Measurements from ENCODE around the gene LITAF. TPM values are rescaled to one million over a fixed set of nuclear protein-coding genes. Genes with fewer than 3 reads are reported as not detected.

Gene LITAF
- total and polyA plus RNA-seq, 4 donors = 40.7 to 86.3 (median 59.3) TPM

DNA sequence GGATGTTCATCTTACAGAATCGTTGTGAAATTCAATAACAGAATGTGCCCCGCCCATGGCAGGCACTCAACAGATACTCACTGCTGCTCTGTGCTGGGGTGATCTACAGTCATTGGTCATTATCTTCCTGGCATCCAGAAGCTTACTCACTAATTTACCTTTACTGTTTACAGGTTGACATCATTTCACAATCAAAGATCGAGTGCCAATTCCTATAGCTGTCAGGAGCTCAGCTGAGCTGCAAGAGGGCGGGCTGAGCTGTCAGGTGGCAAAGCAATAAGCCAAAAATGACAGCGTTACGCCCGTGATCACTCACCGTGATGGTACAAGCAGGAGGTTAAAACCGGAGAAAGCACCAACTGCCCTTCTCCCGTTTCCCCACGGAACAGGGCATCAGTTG, 51.2 kb downstream of the LITAF start:
- no peak overlapping the region for H3K27ac ChIP-seq (ENCODE audit: low read depth, low read length)
- no peak for DNase-seq (ENCODE audit: low read depth in 4 of 6, low spot score in 6 of 6)
- WGBS (ENCODE audit: insufficient coverage) = 82% methylated on average over 11 of the region's 11 CpGs
- H3K27me3 ChIP-seq (ENCODE audit: control insufficient read depth, insufficient read depth, low read length) = no peaks in the 10 kb centered on the region
- no peaks in the 10 kb centered on the region for H3K36me3 ChIP-seq (ENCODE audit: control insufficient read depth, insufficient read depth, low read length)
- H3K9me3 ChIP-seq (ENCODE audit: control insufficient read depth, insufficient read depth, low read length) = no peaks in the 10 kb centered on the region
- peaks cover 5% of the 10 kb centered on the region for H3K4me1 ChIP-seq (ENCODE audit: control insufficient read depth, insufficient read depth, low read length)
- no peak overlapping the region for H3K4me3 ChIP-seq (ENCODE audit: low read depth, low read length)

DNA sequence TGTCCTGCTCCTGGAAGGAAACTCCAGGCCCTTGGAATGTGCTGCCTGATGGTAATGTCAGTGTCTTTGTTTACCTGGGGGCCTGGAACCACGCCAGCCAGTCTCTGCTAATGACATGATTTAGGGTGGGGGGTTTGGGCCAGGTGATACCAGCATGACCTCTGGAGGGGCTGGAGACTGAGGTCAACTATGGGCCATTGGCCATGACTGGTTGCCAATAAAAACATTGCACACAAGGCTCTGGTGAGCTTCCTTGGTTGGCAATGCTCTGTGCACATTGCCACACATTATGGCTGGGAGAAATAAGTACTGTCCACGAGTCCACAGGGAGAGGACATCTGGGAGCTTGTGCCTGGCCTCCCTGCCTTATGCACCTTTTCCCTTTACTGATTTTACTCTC, 52.5 kb downstream of the LITAF start:
- Histone ChIP-seq H3K9me3 (ENCODE audit: control insufficient read depth, insufficient read depth, low read length) (no peaks in the 10 kb centered on the region), H3K27me3 (ENCODE audit: control insufficient read depth, insufficient read depth, low read length) (no peaks in the 10 kb centered on the region), H3K27ac (ENCODE audit: low read depth, low read length) (no peak overlapping the region), H3K36me3 (ENCODE audit: control insufficient read depth, insufficient read depth, low read length) (no peaks in the 10 kb centered on the region), H3K4me1 (ENCODE audit: control insufficient read depth, insufficient read depth, low read length) (peaks cover 14% of the 10 kb centered on the region), H3K4me3 (ENCODE audit: low read depth, low read length) (no peak overlapping the region)
- DNase-seq (ENCODE audit: low read depth in 4 of 6, low spot score in 6 of 6) = no peak
- WGBS (ENCODE audit: insufficient coverage) = 57% methylated on average over 2 of the region's 2 CpGs

DNA sequence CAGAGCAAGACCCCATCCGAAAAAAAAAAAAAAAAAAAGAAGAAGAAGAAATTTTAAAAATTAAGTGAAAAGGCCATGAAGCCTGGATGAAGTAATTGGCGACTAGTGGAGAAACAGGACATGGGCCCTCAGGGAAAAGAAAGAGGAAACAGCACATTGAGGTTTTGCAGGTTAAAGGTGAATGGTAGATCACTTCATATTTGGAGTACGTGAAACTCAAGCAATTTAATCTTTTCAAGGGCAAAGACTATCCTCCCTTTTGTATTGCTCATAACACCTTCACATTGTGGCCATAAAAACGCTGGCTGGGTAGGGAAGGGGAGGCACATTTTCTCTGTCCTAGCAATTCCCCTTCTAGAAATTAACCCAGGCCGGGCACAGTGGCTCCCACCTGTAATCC, 53.1 kb downstream of the LITAF start:
- Histone ChIP-seq H3K36me3 (ENCODE audit: control insufficient read depth, insufficient read depth, low read length) (no peaks in the 10 kb centered on the region), H3K4me3 (ENCODE audit: low read depth, low read length) (no peak overlapping the region), H3K4me1 (ENCODE audit: control insufficient read depth, insufficient read depth, low read length) (peaks cover 14% of the 10 kb centered on the region), H3K9me3 (ENCODE audit: control insufficient read depth, insufficient read depth, low read length) (no peaks in the 10 kb centered on the region), H3K27me3 (ENCODE audit: control insufficient read depth, insufficient read depth, low read length) (no peaks in the 10 kb centered on the region), H3K27ac (ENCODE audit: low read depth, low read length) (no peak overlapping the region)
- no peak for DNase-seq (ENCODE audit: low read depth in 4 of 6, low spot score in 6 of 6)
- WGBS (ENCODE audit: insufficient coverage) = 100% methylated on average over 3 of the region's 5 CpGs

DNA sequence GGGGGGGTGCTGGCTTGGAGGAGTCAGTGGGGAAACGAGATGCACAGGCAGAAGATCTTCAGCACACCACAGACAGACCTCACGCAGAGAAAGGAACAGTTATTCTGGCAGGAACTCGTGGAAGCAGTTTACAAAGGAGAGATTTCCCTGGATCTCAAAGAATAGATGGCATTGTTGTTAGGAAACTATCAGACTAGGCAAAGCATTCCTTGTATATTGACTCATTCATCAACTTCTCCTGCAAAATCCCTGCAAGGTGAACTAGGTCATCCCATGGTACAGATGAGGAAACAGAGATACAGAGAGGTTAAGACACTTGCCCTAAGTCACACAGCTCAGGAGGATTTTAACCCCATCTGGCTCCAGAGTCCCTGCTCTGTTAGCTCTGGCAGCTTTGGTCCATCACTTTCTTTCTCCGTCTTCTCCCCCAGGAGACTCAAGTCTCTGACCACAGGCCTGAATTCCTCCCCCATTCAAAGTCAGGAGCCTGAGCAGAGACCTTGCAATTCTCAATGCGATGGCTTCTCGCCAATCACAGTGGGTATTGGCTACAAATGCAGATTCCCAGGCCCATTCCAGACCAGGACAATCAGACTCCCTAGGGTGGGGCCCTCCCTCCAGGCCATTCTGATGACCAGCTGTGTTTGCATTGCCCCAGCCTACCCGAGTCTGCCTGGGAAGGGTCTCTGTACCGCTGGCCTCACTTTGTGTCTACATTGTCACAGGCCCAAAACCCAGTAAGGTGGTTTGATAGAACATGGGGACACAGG, 56.4 kb downstream of the LITAF start:
- WGBS (ENCODE audit: insufficient coverage) = 88% methylated on average over 3 of the region's 8 CpGs
- Histone ChIP-seq H3K27me3 (ENCODE audit: control insufficient read depth, insufficient read depth, low read length) (peaks cover 10% of the 10 kb centered on the region), H3K36me3 (ENCODE audit: control insufficient read depth, insufficient read depth, low read length) (no peaks in the 10 kb centered on the region), H3K9me3 (ENCODE audit: control insufficient read depth, insufficient read depth, low read length) (no peaks in the 10 kb centered on the region), H3K27ac (ENCODE audit: low read depth, low read length) (no peak overlapping the region), H3K4me1 (ENCODE audit: control insufficient read depth, insufficient read depth, low read length) (peaks cover 23% of the 10 kb centered on the region), H3K4me3 (ENCODE audit: low read depth, low read length) (no peak overlapping the region)
- no peak for DNase-seq (ENCODE audit: low read depth in 4 of 6, low spot score in 6 of 6)

DNA sequence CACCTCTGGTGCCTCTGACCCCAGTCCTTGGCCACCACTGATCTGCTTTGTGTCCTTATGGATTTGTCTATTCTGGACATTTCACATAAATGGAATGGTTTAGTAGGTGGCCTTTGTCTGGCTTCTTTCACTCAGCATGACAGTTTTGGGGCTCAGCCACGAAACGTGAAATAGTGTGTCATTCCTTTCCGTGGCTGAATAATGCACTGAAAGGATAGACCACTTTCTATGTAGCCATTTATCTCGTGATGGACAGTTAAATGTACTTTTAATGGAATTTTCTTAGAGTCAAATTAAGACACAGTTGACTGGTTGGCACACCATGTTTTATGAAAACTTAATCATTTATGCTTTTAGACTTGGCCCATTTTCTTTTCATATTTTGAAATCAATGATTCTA, 57.4 kb downstream of the LITAF start:
- no peaks in the 10 kb centered on the region for H3K9me3 ChIP-seq (ENCODE audit: control insufficient read depth, insufficient read depth, low read length)
- peaks cover 10% of the 10 kb centered on the region for H3K27me3 ChIP-seq (ENCODE audit: control insufficient read depth, insufficient read depth, low read length)
- WGBS (ENCODE audit: insufficient coverage) = no CpG with 5 or more reads among the region's 4 CpGs
- no peak overlapping the region for H3K4me3 ChIP-seq (ENCODE audit: low read depth, low read length)
- no peaks in the 10 kb centered on the region for H3K36me3 ChIP-seq (ENCODE audit: control insufficient read depth, insufficient read depth, low read length)
- H3K4me1 ChIP-seq (ENCODE audit: control insufficient read depth, insufficient read depth, low read length) = peaks cover 23% of the 10 kb centered on the region
- DNase-seq (ENCODE audit: low read depth in 4 of 6, low spot score in 6 of 6) = peak in 2 of 6 donors; percentile 49 to 58
- H3K27ac ChIP-seq (ENCODE audit: low read depth, low read length) = no peak overlapping the region

DNA sequence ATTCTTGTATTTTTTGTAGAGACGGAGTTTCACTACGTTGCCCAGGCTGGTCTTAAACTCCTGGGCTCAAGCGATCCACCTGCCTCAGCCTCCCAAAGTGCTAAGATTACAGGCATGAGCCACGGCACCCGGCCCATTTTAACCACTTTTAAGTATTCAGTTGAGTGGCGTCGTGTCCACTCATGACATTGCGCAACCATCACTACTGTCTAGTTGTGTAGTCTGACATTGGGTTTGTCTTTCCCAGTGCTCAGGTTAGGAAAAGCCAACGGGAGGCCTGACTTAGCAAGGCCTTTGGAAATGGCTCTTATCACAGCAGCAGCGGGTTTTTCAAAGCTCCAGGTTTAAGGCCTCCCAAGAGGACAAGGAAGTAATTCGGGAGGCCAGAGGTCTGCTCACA, 58.7 kb downstream of the LITAF start:
- Histone ChIP-seq H3K27me3 (ENCODE audit: control insufficient read depth, insufficient read depth, low read length) (peaks cover 10% of the 10 kb centered on the region), H3K4me1 (ENCODE audit: control insufficient read depth, insufficient read depth, low read length) (peaks cover 23% of the 10 kb centered on the region), H3K36me3 (ENCODE audit: control insufficient read depth, insufficient read depth, low read length) (no peaks in the 10 kb centered on the region), H3K9me3 (ENCODE audit: control insufficient read depth, insufficient read depth, low read length) (no peaks in the 10 kb centered on the region), H3K4me3 (ENCODE audit: low read depth, low read length) (no peak overlapping the region), H3K27ac (ENCODE audit: low read depth, low read length) (no peak overlapping the region)
- DNase-seq (ENCODE audit: low read depth in 4 of 6, low spot score in 6 of 6) = no peak
- WGBS (ENCODE audit: insufficient coverage) = 91% methylated on average over 7 of the region's 11 CpGs

DNA sequence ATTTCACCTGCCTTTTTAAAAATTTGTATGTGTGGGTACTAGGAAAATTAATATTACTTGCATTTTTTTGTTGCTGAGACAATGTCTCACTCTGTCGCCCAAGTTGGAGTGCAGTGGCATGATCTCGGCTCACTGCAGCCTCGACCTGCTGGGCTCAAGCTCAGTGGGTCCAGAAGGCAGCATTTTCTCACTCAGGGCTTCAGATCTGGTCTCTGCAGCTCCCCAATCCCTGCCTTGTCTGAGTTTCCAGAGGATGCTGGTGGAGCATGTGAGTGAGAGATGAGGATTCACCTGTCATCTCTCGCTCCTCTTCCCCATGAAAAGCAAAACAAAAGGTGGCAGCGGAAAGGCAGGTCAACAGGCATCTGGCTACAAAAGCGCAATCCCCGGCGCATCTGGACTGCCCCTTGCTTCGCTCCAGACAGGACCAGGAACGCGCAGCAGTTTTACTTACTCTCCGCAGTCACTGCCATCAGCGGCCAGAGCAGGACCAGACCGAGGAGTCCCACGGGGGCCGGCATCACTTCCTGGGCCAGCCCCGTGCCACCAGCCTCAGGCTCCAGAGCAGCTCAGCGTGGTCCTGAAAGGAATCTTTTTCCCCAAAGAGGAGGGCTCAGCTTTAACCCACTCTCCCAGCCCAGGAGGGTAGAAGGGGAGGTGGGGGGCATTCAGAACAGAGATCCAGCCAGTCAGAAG, 59.9 kb downstream of the LITAF start:
- peak in 2 of 6 donors; percentile 17 to 54 for DNase-seq (ENCODE audit: low read depth in 4 of 6, low spot score in 6 of 6)
- no peaks in the 10 kb centered on the region for H3K9me3 ChIP-seq (ENCODE audit: control insufficient read depth, insufficient read depth, low read length)
- no peak overlapping the region for H3K27ac ChIP-seq (ENCODE audit: low read depth, low read length)
- H3K27me3 ChIP-seq (ENCODE audit: control insufficient read depth, insufficient read depth, low read length) = peaks cover 10% of the 10 kb centered on the region
- 23% methylated on average over 16 of the region's 18 CpGs for WGBS (ENCODE audit: insufficient coverage)
- H3K36me3 ChIP-seq (ENCODE audit: control insufficient read depth, insufficient read depth, low read length) = no peaks in the 10 kb centered on the region
- H3K4me1 ChIP-seq (ENCODE audit: control insufficient read depth, insufficient read depth, low read length) = peaks cover 23% of the 10 kb centered on the region
- peak overlapping the region; percentile 10 for H3K4me3 ChIP-seq (ENCODE audit: low read depth, low read length)

DNA sequence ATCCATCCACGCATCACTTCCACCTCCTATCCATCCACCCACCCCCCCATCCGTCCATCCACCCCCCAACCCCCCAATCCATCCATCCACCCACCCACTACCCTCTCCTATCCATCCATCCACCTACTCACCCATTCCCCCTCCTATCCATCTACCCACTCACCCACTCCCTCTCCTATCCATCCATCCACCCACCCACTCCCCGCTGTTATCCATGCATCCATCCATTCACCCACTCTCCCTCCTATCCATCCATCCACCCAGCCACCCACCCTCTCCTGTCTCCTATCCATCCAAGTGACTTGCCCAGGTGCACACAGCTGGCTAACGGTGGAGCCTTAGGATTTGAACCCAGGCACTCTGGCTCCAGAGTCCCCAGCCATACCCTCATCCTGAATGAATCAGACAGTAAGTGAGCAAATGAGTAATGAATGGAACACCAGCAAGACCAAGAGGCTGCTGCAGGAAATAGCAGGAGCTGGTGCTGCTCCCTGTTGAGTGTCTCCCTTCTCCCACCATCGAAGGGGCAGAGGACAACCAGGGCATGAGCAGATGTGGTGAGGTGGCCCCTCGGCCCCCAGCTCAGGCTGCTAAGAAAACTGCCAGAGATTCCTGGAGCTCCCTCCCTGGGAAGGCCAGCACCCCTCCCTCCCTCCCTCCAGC, 62.5 kb downstream of the LITAF start:
- peaks cover 10% of the 10 kb centered on the region for H3K27me3 ChIP-seq (ENCODE audit: control insufficient read depth, insufficient read depth, low read length)
- peaks cover 8% of the 10 kb centered on the region for H3K4me1 ChIP-seq (ENCODE audit: control insufficient read depth, insufficient read depth, low read length)
- peaks cover 6% of the 10 kb centered on the region for H3K9me3 ChIP-seq (ENCODE audit: control insufficient read depth, insufficient read depth, low read length)
- no peak overlapping the region for H3K27ac ChIP-seq (ENCODE audit: low read depth, low read length)
- 74% methylated on average over 3 of the region's 6 CpGs for WGBS (ENCODE audit: insufficient coverage)
- no peak overlapping the region for H3K4me3 ChIP-seq (ENCODE audit: low read depth, low read length)
- no peaks in the 10 kb centered on the region for H3K36me3 ChIP-seq (ENCODE audit: control insufficient read depth, insufficient read depth, low read length)
- no peak for DNase-seq (ENCODE audit: low read depth in 4 of 6, low spot score in 6 of 6)

DNA sequence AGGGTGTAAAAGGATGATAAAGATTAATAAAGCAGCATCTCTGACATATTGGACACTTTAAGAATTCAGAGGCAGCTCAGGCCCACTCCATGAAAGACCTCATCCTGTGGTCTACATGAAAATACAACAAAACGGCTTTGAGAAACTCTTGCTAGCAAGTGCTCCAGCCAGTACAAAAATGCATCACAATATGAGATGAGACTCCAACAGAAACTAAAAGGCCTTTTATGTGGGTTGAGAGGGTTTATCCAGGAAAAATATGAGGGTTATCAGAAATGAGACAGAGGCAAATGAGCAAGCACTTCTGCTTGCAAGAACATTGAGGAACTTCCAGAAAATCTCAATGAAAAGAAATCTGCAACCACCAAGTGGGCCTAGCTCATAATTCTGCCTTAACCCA, 65.7 kb downstream of the LITAF start:
- H3K27ac ChIP-seq (ENCODE audit: low read depth, low read length) = no peak overlapping the region
- H3K36me3 ChIP-seq (ENCODE audit: control insufficient read depth, insufficient read depth, low read length) = no peaks in the 10 kb centered on the region
- no peak overlapping the region for H3K4me3 ChIP-seq (ENCODE audit: low read depth, low read length)
- peaks cover 6% of the 10 kb centered on the region for H3K4me1 ChIP-seq (ENCODE audit: control insufficient read depth, insufficient read depth, low read length)
- no CpG with 5 or more reads among the region's 1 CpG for WGBS (ENCODE audit: insufficient coverage)
- no peaks in the 10 kb centered on the region for H3K27me3 ChIP-seq (ENCODE audit: control insufficient read depth, insufficient read depth, low read length)
- peaks cover 6% of the 10 kb centered on the region for H3K9me3 ChIP-seq (ENCODE audit: control insufficient read depth, insufficient read depth, low read length)
- no peak for DNase-seq (ENCODE audit: low read depth in 4 of 6, low spot score in 6 of 6)

All from spinal cord (tissue), 10 donors.